Prostate gland (tissue), 2 donors: Measurements from ENCODE around the gene INKA2. TPM values are rescaled to one million over a fixed set of nuclear protein-coding genes. Genes with fewer than 3 reads are reported as not detected.

ENCODE experiments used
- DNase-seq: peaks from one replicate; pipeline ENCODE4 v3.0.0-alpha.2; 2019; ENCODE audit warnings: low spot score
- H3K27ac ChIP-seq, 2 donors: fragments of 200-600 bp; sonication (generic); 2 replicates each; pipeline ENCODE4 v1.5.1; 2017 to 2019
- H3K27me3 ChIP-seq: fragments of 200-600 bp; sonication (generic); replicated peaks from 2 replicates; pipeline ENCODE4 v1.5.1; 2019; ENCODE audit not compliant: insufficient read depth
- H3K36me3 ChIP-seq, 2 donors: fragments of 200-600 bp; sonication (generic); 1 replicate in 1 of 2; 2 replicates in 1 of 2; pipeline versions ENCODE4 v1.5.1 to v1.8.1; 2017 to 2019
- H3K4me1 ChIP-seq: fragments of 200-600 bp; sonication (generic); replicated peaks from 2 replicates; pipeline ENCODE4 v1.5.1; 2019
- H3K4me3 ChIP-seq, 2 donors: fragments of 200-600 bp; sonication (generic); 2 replicates each; pipeline ENCODE4 v1.5.1; 2017 to 2019
- H3K9me3 ChIP-seq: fragments of 200-600 bp; sonication (generic); 2 replicates; pipeline ENCODE4 v1.5.1; 2017
- POLR2A ChIP-seq: fragments of 450-650 bp; IDR thresholded peaks from one replicate; pipeline ENCODE4 v1.6.1; 2016; ENCODE audit warnings: antibody characterized with exemption, mild to moderate bottlenecking
- POLR2AphosphoS5 ChIP-seq: sonication (generic); formaldehyde crosslinking; IDR thresholded peaks from one replicate; pipeline ENCODE4 v1.6.1; 2017; ENCODE audit warnings: antibody characterized with exemption
- WGBS: methylation state at CpG from one replicate; pipeline ENCODE4 v1.1.5; 2018; 5-methylcytosine and 5-hydroxymethylcytosine counted together
- intact Hi-C: fragments of 100-400 bp; cut with DNase I; formaldehyde crosslinking; loops from one replicate; pipeline ENCODE4 v1.14.2; 2022
- total RNA-seq, 2 donors: library from RNA; depleted of rRNA; stranded (reverse); fragments of >200 nt; gene quantifications; one replicate each; pipeline ENCODE4 v1.1.0, GENCODE V29; 2016
- TF ChIP-seq, protein P1 (sequence below), 4 experiments: fragments of 200-600 bp in 2 of 4; fragments of 450-650 bp in 2 of 4; sonication (generic) in 2 of 4; IDR thresholded peaks; 1 replicate in 3 of 4; 2 replicates in 1 of 4; pipeline ENCODE4 v1.5.1; 2016 to 2019; ENCODE audit warnings: antibody characterized with exemption in 4 of 4, mild to moderate bottlenecking in 2 of 4, moderate library complexity in 2 of 4

The INKA2 gene
- total RNA-seq, 2 donors from 2014 or later, result 2.8 to 6.6 TPM

DNA sequence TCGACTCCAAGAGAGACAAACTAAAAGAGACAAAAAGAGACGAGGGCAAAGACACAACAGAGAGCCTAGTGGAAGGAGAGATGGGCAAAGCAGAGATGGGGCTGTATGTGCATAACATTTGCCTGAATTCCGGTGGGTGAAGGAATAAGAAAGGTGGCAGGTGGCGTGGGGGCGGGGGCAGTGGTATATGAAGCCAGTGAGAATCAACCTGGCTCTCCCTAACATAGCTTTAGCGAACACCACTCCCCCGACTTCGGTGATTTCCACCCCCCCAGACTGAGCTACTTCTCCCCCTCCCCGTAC lies 1.1 kb downstream of the INKA2 start:
- no peaks in the 10 kb centered on the region for H3K36me3 ChIP-seq
- TF ChIP-seq POLR2A (no peak), POLR2AphosphoS5 (no peak)
- TF ChIP-seq, protein P1, sequence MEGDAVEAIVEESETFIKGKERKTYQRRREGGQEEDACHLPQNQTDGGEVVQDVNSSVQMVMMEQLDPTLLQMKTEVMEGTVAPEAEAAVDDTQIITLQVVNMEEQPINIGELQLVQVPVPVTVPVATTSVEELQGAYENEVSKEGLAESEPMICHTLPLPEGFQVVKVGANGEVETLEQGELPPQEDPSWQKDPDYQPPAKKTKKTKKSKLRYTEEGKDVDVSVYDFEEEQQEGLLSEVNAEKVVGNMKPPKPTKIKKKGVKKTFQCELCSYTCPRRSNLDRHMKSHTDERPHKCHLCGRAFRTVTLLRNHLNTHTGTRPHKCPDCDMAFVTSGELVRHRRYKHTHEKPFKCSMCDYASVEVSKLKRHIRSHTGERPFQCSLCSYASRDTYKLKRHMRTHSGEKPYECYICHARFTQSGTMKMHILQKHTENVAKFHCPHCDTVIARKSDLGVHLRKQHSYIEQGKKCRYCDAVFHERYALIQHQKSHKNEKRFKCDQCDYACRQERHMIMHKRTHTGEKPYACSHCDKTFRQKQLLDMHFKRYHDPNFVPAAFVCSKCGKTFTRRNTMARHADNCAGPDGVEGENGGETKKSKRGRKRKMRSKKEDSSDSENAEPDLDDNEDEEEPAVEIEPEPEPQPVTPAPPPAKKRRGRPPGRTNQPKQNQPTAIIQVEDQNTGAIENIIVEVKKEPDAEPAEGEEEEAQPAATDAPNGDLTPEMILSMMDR (IDR thresholded peaks at IDR 0.05), result no peak
- intact Hi-C loops, result no loop called here
- H3K4me1 ChIP-seq, result no peaks in the 10 kb centered on the region
- no peaks in the 10 kb centered on the region for H3K27me3 ChIP-seq
- DNase-seq, result no peak
- peak overlapping the region; percentile 48 to 61 for H3K4me3 ChIP-seq
- peak overlapping the region; percentile 90 to 92 for H3K27ac ChIP-seq
- 12% methylated on average over 9 of the region's 9 CpGs for WGBS
- H3K9me3 ChIP-seq, result no peaks in the 10 kb centered on the region

DNA sequence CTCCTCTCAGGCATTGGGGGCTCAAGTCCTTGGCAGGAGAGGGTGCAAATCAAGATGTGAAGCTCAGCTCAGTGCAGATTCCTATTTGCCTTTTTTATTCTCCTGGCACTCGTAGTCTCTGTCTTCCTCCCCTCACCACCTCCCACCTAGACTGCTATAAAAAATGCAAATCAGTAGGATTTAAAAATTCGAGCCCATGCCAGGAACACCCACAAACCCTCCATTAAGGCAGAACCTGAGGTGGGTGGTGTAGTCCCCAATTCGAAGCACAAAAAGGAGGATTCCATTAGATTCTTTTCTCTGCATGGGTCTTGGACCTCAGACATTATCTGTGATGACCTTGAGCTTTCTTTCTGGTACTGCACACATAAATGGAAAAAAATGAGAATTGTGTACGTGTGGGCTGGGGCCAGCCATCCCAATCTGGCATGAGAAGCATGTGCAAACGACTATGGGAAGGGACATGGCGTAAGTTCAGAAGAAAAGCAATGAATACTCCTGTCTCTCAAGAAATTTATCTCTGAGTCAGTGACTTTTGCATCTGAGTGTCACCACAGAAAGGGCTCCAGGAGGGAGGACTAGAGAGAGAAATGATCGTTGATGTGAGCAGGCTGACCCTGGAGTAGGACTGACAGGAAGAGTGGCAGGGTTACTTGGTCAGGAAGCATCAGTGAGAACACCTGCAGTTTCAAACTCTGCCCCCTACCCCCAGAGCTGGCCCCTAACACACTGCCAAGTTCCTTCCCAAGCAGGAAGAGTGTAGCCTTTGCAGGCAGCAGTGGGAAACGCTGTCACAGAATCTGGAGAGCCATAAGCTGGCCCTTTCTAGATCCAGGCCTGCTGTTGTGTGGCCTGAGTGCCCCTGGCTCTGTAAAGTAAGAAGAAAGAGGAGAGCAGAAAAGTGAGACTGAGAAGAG lies 1.7 kb downstream of the INKA2 start:
- TF ChIP-seq POLR2AphosphoS5 (no peak), POLR2A (no peak)
- TF ChIP-seq, protein P1 (IDR thresholded peaks at IDR 0.05), result no peak
- intact Hi-C loops, result no loop called here
- Histone ChIP-seq H3K27ac (peak overlapping the region; percentile 90 to 92), H3K27me3 (no peaks in the 10 kb centered on the region), H3K4me1 (no peaks in the 10 kb centered on the region), H3K4me3 (no peak overlapping the region), H3K9me3 (no peaks in the 10 kb centered on the region), H3K36me3 (no peaks in the 10 kb centered on the region)
- WGBS, result 30% methylated on average over 8 of the region's 8 CpGs
- no peak for DNase-seq

DNA sequence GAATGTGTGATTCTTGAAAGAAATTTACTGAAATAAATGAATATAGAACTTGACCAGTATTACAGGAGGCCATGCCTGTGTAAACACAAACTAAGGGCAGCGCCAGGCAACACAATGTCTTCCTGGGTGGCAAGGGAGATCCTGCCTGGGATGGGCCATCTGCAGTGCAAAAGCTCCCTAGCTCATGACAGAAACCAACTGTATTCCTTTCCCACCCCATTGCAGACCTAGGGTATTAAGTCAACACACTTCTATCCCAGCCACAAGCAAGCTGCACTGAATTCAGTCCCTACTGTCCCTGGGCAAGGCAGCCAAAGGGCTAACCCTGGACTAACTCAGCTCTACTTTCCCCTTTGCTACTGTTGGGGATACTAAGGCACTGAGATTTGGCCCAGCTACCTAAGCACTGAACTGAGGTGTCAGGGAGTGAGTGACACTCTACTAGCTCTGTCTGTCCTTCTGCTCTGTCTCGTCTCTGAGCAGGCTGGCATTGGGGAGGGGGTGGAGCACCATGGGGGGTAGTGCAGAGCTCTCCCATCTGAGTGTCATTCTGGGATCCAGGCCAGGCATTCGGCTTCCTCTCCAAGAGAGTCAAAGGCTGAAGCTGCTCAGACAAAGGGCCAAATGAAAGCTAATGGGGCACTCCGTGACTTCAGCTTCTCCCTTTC lies 2.5 kb downstream of the INKA2 start:
- DNase-seq, result no peak
- intact Hi-C loops, result no loop called here
- Histone ChIP-seq H3K36me3 (no peaks in the 10 kb centered on the region), H3K4me1 (no peaks in the 10 kb centered on the region), H3K27ac (peak overlapping the region in 1 of 2 donors; percentile 90), H3K9me3 (no peaks in the 10 kb centered on the region), H3K27me3 (no peaks in the 10 kb centered on the region), H3K4me3 (no peak overlapping the region)
- TF ChIP-seq POLR2AphosphoS5, result no peak
- TF ChIP-seq, protein P1 (IDR thresholded peaks at IDR 0.05), result no peak
- TF ChIP-seq POLR2A, result no peak
- 40% methylated on average over 4 of the region's 4 CpGs for WGBS

DNA sequence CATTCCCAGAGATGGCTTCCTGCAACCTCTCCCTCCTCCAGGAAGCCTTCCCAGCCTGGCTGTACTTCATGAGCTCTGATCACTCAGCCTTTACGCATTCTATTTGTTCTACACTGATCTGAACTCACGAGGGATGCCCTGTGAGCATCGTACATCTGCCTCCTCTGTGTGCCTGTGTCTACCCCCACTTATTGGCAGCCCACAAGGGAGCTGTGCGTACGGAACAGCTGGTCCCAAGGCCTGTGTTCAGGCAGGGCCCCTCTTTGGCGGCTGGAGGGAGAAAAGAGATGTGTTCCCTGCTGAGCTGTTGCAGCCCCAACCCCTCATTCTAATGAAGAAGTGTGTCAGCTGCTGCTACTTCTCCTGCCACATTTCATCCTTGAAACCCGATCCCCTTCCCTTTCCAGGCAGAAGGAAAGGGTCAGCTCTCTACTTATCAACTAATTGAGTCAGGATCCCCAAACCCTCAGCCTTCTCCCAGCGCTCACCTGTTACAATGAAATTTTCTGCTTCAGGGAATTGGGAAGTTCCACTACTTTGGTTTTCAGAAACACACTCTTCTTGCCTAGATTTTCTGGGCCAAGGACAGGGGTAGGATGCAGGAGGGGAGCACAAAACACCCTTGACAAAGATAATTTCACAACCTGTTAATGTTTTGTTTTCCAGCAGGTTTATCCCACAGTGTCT lies 3.2 kb downstream of the INKA2 start:
- Histone ChIP-seq H3K36me3 (no peaks in the 10 kb centered on the region), H3K4me1 (no peaks in the 10 kb centered on the region), H3K27me3 (no peaks in the 10 kb centered on the region), H3K27ac (no peak overlapping the region), H3K9me3 (no peaks in the 10 kb centered on the region), H3K4me3 (no peak overlapping the region)
- 73% methylated on average over 8 of the region's 8 CpGs for WGBS
- intact Hi-C loops, result no loop called here
- TF ChIP-seq POLR2A (no peak), POLR2AphosphoS5 (no peak)
- TF ChIP-seq, protein P1 (IDR thresholded peaks at IDR 0.05), result no peak
- no peak for DNase-seq
